ENCODE results near the gene COG5.

DNA sequence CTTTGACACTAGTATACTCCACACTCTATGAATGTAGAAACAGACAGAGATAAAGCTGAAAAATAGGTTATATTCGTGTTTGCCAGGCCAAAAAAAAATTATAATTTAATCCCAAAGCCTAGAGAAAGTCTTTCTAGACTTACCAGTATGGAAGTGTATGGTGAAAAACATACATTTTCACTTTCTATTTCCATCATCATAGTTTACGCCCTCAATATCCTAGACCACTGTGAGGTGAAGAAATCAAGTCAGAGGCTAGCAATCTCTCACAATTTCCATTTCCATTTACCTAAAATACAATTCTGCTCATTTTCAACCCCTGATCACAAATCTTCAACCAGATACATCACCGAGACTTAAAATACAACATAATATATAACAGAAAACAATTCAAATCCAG is 77.7 kb downstream of the COG5 start:
- TF ChIP-seq, protein P1, sequence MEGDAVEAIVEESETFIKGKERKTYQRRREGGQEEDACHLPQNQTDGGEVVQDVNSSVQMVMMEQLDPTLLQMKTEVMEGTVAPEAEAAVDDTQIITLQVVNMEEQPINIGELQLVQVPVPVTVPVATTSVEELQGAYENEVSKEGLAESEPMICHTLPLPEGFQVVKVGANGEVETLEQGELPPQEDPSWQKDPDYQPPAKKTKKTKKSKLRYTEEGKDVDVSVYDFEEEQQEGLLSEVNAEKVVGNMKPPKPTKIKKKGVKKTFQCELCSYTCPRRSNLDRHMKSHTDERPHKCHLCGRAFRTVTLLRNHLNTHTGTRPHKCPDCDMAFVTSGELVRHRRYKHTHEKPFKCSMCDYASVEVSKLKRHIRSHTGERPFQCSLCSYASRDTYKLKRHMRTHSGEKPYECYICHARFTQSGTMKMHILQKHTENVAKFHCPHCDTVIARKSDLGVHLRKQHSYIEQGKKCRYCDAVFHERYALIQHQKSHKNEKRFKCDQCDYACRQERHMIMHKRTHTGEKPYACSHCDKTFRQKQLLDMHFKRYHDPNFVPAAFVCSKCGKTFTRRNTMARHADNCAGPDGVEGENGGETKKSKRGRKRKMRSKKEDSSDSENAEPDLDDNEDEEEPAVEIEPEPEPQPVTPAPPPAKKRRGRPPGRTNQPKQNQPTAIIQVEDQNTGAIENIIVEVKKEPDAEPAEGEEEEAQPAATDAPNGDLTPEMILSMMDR (IDR thresholded peaks at IDR 0.05): no peak
- TF ChIP-seq POLR2AphosphoS5 (IDR thresholded peaks at IDR 0.05; ENCODE audit: low read depth, low read length) (no peak), SIN3A (IDR thresholded peaks at IDR 0.05; ENCODE audit: borderline replicate concordance, insufficient read depth, low read depth, low read length) (no peak), TCF7L2 (IDR thresholded peaks at IDR 0.05; ENCODE audit: low read depth, low read length) (no peak)
- TF ChIP-seq, protein P2, sequence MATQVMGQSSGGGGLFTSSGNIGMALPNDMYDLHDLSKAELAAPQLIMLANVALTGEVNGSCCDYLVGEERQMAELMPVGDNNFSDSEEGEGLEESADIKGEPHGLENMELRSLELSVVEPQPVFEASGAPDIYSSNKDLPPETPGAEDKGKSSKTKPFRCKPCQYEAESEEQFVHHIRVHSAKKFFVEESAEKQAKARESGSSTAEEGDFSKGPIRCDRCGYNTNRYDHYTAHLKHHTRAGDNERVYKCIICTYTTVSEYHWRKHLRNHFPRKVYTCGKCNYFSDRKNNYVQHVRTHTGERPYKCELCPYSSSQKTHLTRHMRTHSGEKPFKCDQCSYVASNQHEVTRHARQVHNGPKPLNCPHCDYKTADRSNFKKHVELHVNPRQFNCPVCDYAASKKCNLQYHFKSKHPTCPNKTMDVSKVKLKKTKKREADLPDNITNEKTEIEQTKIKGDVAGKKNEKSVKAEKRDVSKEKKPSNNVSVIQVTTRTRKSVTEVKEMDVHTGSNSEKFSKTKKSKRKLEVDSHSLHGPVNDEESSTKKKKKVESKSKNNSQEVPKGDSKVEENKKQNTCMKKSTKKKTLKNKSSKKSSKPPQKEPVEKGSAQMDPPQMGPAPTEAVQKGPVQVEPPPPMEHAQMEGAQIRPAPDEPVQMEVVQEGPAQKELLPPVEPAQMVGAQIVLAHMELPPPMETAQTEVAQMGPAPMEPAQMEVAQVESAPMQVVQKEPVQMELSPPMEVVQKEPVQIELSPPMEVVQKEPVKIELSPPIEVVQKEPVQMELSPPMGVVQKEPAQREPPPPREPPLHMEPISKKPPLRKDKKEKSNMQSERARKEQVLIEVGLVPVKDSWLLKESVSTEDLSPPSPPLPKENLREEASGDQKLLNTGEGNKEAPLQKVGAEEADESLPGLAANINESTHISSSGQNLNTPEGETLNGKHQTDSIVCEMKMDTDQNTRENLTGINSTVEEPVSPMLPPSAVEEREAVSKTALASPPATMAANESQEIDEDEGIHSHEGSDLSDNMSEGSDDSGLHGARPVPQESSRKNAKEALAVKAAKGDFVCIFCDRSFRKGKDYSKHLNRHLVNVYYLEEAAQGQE (IDR thresholded peaks at IDR 0.05; ENCODE audit: insufficient read depth in 1 of 2, low read depth in 2 of 2, low read length in 1 of 2): no peak
